GM18498 (cell line): ENCODE results near the gene NADSYN1.
"Not testable (repeated sequence)": the region's sequence is repeated elsewhere in the genome, so short reads cannot be mapped to it uniquely, and the experiment has no call there.

Experiments
- ATAC-seq: cut with Tn5 transposase; IDR thresholded peaks from one replicate; pipeline ENCODE4 v1.9.1; 2021; ENCODE audit warnings: mild to moderate bottlenecking, moderate library complexity; ENCODE audit not compliant: unreplicated experiment

NADSYN1 gene

DNA sequence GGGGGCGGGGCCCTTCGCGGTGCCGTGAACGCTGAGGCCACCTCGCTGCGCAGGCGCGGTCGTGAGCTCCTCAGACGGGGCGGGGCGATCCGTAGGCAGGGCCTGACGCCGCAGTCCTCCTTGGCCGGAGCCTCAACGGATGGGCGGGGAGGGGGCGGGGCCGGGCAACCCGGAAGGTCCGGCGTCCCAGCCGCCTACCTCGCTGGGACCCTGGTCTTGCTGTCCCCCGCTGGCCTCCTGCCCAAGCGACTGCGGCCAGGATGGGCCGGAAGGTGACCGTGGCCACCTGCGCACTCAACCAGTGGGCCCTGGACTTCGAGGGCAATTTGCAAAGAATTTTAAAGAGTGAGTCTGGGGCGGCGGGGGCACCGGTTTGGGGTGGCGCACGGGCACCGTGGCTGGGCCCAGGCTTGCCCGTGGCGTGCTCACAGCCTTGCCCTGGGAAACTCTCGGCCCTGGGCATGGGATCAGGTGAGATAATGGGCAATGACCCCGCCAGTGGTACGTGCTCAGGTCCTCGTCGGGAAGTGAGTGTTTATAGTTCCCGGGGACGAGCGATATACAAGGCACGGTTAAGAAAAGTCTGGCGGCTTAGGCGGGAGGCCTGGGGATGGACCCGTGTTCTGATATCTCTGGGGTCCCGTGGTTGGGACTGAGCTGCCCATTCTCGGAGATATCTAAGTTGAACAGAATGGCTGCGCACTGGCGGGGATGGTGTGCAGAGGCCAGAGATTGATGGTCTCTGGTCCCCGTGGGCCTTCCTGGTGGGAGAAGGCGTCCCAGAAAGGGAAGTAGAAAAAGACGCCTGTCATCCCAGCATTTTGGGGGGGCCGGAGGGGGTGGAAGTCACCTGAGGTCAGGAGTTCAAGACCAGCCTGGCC, at the start of gene NADSYN1:
Gene NADSYN1, plus strand, starts transcription at position 167 of the 881 bp plus-strand sequence. Its CDS starts 94 bp downstream, at position 261.
- peak; percentile 62 for ATAC-seq

DNA sequence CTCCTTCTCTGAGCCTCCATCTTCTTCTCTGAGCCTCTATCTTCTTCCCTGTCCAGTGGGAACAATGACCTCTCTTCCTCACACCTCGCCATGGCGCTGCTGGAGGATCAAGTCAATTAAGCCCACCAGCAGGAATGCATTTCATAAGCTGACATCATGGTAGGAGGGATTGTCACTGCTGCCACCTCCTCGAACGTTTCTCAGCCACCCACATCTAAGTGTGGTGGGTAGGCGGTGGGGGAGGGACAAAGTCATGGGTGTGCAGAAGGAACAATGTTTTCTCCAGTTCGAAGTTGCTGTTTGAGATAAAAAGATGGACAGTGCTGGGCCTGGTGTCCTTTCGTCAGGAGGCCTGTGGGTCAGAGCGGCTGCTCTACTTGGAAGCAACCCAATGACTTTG, 48.8 kb upstream of the NADSYN1 start:
- no peak for ATAC-seq

DNA sequence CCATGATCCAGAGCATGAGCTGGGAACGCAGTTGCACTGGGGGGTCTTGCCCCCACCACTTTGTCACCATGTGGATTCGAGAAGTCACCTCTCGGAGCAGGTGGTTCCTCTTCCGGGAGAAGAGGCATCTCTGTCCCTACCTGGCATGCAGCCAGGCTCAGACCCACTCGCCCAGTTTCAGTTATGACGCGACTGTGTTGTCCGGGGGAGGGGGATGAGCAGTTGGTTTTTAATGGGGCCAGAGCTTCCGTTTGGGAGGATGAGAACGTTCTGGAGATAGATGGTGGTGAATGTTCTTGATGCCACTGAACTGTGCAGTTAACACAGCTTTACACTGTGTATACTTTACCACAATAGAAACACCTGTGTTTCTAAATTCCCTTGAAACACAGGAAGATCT, 46.3 kb upstream of the NADSYN1 start:
- no peak for ATAC-seq

DNA sequence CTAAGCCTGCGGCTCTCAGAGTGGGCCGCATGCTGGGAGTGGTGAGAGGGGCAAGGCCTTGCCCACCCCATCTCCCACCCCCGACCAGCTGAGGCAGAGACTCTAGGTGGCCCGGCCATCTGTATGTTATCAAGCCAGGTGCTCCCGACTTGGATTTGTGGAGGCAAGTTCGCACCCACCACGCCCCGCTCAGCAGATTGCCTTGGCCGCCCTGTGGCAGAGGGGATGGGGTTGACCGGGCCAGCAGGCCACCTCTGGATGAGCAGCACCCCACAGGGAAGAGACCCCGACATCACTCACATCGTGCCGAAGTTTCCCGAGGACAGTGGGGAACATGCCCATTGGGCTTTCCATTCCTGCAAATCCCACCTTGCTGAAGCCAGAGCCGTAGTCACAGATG, 45.6 kb upstream of the NADSYN1 start:
- no peak for ATAC-seq

DNA sequence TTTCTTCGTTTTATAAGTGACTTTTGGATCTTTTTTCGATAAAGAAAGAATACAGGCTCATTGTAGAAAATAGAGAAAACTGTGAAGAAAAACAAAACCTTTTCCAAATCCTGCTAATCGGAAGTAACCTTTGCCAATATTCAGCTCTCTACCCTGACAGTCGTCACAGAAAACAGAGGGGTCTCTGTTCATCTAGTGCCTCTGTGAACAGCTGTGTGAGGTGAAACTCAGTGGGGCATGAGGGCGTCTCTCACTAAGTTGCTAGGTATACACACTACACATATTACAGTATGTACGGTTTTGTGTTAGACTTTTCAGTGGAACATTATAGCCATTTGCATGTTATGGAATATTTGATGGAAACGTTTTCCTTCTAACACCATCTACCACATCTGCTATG, 44.2 kb upstream of the NADSYN1 start:
- ATAC-seq, result no peak

DNA sequence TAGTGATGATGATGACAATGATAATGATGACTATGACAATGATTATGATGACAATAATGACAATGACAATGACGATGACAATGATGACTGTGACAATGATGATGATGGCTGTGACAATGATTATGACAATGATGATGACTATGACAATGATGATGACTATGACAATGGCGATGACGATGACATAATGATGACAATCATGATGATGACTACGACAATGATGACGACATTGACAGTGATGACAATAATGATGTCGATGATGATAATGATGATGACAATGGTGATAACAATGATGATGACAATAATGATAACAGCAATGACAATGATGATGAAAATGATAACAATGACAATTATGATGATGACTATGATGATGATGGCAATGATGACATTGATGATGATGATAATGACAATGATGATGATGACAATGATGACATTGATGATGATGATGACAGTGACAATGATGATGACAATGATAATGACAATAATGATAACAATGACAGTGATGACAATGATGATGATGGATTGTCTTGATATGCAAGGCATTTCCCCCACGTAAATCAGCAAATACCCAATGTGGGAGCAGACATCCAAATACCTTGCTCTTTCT, 42.5 kb upstream of the NADSYN1 start:
- no peak for ATAC-seq

DNA sequence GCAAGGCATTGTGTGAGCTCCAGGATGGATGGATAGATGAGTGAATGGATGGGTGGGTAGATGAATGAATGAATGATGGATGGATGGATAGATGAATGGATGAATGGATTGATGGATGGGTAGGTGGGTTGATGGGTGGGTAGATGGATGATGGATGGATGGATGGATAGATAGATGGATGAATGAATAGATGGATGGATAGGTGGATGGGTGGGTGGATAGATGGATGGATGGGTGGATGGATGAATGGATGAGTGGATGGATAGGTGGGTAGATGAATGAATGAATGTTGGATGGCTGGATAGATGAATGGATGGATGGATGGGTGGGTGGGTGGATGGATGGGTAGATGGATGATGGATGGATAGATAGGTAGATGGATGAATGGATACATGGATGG, 38.4 kb upstream of the NADSYN1 start:
- no peak for ATAC-seq

DNA sequence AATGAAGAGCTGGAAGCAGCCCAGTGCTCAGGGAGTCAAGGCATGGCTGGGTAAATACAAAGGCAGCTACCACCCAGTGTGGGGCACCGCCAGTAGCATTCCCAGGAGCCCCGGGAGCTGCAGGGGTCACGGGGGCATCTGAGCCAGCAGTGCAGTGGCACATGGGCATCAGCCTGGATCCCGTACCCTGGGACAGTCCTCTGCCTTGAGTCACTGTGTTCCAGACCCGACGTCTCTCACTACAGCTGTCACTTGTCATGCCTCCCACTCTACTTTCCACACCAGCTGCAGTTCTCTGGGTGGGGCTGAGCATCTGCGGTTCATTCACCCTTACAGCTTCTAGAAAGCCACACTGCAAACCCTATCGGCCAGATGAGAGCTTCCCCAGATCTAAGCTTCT, 34.4 kb upstream of the NADSYN1 start:
- ATAC-seq, result peak; percentile 84

DNA sequence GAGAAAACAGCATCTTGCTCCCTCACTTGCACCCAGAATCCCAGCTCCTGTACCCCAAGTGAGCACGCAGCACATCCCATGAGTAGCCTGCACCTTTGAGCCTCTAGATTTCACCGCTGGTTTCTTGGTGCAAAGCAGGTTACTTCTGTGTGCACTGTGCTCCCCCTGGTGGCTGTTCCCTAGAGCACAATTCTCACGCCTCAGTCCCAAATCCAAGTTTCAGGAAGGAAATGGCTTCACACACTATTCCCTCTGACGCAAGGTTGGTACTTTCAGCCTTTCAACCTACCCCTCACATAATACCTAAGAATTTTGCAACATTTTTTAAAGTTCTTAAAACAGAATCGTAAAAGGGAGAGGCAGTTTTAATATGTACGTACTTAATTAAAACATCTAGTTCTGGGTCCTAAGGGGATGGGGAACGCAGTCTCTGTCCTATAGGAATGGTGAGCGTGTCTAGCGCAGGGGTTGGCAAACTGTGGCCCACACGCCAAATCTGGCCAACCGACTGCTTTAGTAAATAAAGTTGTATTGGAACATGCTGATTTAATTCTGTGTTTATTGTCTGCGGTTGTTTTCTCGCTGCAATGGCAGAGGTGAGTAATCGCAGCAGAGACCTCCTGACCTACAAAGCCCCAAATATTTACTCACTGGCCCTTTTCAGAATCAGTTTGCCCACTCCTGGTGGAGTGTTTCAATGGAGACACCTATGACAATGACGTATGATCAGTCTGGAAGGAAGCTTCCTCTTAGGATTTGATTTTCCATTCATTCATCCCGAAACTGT, 32.4 kb upstream of the NADSYN1 start:
- no peak for ATAC-seq

DNA sequence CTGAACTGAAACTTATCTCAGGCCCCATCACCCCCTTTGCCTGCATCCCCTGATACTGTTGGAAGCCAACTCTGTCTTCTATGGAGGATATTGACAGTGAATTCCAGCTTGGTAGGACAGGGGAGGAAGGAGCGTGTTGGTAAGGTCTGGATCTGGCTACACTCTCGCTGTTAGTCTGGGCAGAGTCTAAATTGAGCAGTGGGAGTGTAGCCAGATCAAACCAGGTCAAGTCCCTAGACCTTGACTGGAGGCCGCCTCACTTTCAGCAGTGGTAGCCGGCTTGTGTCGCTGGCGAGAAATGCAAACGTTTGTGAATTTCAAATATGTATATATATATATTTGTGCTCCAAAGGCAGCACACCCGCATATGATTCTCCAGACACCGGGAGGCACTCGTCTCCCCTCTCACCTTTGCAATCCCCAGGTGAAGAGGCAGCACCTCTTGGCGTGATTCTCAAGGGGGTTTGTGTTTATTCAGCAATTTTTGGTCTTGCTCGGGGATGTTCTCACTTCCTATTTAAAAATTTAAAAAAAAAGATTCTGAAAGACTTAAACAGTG, 31.5 kb upstream of the NADSYN1 start:
- ATAC-seq, result no peak

DNA sequence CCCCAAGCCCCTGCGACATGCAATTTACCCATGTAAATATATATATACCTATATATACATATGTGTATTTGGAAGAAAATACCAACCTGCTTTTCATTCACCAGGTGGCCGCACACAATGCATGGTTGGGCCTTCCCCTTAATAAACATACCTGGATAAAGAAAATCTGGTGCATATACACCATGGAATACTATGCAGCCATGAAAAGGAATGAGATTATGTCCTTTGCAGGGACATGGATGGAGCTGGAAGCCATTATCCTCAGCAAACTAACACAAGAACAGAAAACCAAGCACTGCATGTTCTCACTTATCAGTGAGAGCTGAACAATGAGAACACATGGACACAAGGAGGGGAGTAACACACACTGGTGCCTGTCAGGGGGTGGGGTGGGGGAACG, 30.7 kb upstream of the NADSYN1 start:
- ATAC-seq, result not testable (repeated sequence)

DNA sequence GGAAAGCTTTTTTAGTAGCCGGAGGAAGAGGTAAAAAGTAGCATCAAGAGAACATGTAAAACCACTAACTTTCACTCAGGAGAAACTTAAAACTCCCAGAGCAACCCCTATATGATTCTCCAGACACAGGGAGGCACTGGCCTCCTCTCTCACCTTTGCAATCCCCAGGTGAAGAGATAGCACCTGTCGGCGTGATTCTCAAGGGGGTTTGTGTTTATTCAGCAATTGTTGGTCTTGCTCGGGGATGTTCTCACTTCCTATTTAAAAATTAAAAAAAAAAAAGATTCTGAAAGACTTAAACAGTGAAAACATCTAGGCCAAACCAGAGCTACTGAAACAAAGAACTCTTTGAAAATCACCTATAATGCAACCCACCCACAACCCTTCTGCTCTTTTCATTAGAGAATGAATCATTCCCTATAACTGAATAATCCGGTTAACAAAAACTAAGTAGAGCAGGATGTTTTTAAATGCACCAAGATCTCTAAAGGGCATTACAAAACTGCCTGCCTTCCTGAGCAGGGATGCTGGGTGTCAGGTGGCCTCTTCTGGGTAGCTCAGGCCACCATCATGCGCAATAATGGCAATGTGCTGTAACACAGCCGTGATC, 29.7 kb upstream of the NADSYN1 start:
- ATAC-seq, result no peak

DNA sequence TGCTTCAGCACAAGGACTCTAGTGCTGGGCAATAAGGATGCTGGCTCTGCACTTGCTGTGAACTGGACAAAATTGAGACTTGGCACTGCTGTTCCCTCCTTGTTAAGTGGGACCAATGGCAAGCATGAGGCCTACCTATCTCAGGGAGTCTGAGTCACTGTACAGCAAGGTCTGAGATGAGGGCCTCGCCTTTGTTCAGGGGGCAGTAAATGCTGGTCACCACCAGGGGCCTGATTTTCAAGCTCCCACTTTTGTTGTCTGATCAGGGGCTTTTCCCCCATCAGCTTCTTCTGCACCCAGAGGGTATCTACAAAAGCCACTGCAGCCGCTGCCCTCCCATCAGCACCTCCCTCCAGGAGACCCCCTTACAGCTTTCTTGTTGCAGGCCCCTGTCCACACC, 27.6 kb upstream of the NADSYN1 start:
- no peak for ATAC-seq

DNA sequence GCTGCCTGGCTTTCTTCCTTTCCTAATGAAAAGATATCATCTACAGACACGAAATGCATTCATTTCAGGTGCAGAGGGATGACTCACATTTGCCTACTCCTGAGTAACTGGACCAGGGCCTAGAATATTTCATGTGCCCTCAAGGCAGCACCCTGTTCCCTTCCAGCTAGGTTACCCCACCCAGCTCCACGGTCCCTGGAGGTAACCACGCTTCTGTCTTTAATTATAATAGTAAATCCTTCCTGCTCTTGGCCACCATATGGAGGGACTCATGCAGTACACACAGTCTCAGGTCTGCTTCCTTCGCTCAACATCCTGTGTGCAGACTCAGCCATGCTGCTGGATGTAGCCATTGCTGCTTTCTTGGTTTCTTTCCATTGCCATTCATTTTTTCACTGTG, 27.1 kb upstream of the NADSYN1 start:
- ATAC-seq, result no peak

DNA sequence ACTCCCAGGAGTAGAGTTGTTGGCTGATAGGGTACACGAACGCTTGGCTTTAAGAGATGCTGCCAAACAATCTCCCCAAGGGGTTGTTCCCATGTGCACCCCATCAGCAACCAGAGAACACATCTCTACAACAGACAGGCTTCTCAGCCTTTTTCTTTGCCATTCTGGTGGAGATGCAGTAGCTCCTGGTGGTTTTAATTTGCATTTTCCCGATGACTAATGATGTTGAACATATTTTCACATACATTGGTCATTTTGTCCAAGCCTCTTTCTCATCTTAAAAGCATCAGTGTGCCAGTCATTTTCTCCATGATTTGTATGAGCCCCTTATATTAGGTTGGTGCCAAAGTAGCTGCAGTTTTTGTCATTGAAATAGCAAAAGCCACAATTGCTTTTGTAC, 26.6 kb upstream of the NADSYN1 start:
- ATAC-seq, result no peak

DNA sequence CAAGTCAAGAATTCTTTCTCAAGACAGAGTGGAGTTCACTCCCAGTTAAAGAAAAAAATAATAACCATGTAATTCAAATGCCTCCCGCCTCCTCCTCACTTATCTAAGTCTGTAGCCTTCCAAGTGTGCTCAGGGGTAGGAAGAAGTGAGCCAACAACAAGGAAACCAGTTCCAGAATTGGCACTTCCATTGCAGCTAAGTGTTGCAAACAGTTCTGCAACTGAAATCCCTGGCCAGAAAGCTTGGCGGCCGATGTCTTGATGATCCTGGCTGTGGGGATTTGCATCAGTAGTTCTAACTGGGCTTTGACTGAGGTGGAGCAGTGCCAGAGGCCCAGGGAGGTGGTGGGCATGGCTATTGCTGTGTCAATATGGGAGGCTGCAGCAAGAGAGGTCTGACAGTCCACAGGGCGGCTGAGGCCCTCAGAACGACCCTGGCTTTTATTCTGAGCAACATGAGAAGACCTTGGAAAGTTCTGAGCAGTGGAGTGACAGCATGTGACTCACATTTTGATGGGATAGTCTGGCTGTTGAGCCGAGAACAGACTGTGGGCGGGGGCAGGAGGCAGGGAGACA, 24.1 kb upstream of the NADSYN1 start:
- no peak for ATAC-seq

DNA sequence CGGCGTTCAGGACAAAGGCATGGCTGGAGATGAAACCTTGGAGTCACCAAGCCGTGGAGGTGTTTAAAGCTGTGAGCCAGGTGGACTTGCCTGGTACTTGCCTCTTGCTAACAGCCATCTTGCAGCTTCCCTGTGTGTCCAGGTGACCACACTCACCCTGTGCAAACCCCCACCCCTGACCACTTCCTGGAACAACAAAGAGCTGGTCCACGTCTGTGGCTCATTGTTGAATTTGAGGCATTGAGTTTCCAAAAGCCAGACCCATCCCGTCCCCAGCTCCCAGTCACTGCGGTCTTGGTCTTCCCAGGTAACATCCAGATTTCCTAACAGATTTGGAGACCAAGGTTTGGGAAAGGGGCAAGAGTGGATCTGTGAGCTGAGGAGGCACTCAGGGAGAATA, 23.3 kb upstream of the NADSYN1 start:
- no peak for ATAC-seq

DNA sequence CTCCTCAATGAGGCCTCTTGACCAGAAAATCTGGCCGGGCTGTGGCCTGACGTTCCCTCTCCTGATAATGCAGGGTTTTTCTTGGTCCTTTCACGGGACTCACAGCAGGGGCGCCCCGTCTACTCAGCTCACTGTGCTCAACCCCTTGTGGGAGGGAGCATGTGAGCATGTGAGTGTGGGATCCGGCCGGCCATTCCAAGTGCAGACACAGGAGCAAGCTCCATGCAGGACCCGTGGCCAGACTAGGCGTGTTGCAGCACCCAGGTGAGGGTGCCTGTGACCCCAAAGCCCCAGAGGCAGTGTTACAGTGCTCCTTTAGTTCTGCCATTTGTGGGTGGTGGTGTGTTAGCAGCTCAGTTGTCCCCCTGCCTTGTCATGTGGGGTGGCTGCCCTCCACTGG, 22.8 kb upstream of the NADSYN1 start:
- no peak for ATAC-seq

DNA sequence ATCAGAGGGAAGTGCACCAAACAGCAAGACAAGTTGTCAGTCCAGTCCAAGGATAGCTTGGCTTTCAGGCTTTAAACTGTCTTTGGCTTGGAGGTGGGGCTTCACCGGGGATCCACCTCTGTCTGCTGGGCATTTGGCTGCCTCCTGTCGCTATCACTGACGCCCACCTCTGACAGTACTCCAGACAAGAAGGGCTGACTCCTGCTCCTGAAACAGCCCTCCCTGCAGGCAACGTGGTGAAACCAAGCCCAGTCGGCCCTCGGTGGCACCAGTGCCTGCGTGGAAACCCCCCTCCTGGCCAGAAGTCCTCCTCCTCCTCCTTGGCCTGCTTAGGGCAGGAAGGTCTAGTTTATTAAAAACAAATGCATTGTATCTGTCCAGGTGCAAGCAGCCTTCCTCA, 21.7 kb upstream of the NADSYN1 start:
- no peak for ATAC-seq

DNA sequence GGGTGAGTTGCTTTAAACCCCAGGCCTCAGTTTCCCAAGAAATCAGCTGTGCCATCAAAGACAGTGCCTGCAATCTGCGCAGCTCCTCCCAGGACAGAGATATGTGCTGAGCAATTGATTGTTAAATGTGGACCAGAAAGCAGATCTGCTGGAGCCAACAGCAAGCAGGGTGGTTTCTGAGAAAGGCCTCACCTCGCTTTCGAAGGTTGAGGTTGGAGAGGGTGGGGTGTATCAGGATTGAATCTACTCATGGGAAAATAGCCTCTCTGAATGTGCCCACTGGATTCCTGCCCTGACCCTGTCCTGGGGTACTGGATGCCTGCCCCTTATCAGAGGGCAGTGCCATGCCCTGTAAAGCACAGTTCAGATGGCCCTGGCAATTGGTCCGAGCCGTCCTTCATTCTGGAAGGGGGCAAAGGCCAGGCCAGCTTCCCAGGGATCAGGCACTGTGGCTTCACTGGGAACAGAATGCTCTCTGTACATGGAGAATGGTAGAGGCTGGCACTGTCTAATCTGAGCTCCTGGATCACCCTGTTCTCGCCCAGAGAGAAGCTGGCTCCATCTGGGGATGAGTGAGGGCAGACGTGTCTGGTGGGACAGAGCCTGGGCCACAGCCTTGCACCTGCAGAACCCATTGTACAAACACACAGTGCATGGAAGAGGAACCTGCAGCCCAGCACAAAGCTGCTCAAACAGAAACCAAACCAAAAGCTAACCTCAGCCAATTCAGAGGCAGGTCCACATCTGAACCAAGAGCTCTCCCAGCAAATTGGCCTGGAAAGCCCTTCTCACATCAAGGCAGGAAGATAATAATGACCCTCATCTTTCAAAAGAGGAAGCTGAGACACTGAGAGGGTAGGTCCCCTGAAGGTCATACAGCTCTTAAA, 20.0 kb upstream of the NADSYN1 start:
- ATAC-seq, result no peak
